ENCODE results near the gene ASS1. TPM values are rescaled to one million over a fixed set of nuclear protein-coding genes. Genes with fewer than 3 reads are reported as not detected.

Gene ASS1
- total RNA-seq, 1 donor = 195 TPM

DNA sequence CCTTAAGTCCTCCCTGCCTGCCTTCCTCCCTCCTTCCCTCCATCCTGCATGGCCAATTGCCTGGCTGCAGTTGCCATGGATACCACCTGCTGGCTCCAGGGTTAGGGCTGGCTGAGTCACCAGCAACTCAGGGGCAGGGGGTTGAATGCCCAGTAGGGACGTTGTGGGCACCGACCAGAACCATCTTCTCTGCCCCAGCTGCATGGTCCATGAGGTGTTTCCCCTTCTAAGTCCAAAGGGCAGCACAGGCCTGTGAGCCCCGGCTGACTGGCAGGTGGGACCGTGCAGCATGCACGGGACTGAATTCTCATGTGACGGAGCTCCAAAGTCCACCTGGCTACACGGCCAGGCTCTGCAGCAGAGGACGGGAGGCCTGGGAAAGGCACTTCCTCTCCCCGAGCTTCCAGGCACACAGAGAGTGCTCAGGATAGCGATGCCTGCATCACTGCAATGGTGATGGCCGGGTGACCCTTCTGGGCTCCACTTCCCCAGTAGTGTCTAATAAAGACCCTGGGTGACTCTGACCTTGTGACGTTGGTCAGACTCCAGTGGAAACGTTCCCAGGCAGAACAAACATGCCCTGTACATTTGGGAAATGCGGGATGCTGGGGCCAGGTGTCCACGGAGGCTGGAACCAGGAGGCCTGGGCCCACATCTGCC, 5.7 kb downstream of the ASS1 start:
- H3K9me3 ChIP-seq (ENCODE audit: low read depth, low read length) = no peaks in the 10 kb centered on the region
- no peaks in the 10 kb centered on the region for H3K27me3 ChIP-seq (ENCODE audit: insufficient read depth, low read length)
- H3K4me2 ChIP-seq (ENCODE audit: insufficient read depth, low read length) = no peak overlapping the region
- H4K20me1 ChIP-seq (ENCODE audit: insufficient read depth, low read length) = peaks cover 76% of the 10 kb centered on the region
- no peak overlapping the region for H3K27ac ChIP-seq (ENCODE audit: low read depth, low read length)
- H3K36me3 ChIP-seq (ENCODE audit: insufficient read depth, low read length) = peaks cover 7% of the 10 kb centered on the region
- no peak for DNase-seq (ENCODE audit: insufficient read length, low spot score, missing footprints)
- H3K4me1 ChIP-seq (ENCODE audit: insufficient read depth, low read length) = peaks cover 37% of the 10 kb centered on the region
- H2AFZ ChIP-seq (ENCODE audit: low read length) = no peak overlapping the region
- H3K4me3 ChIP-seq (ENCODE audit: insufficient read depth, low read length) = no peak overlapping the region
- peaks cover 16% of the 10 kb centered on the region for H3K79me2 ChIP-seq (ENCODE audit: insufficient read depth, low read length)
- TF ChIP-seq, protein P1, sequence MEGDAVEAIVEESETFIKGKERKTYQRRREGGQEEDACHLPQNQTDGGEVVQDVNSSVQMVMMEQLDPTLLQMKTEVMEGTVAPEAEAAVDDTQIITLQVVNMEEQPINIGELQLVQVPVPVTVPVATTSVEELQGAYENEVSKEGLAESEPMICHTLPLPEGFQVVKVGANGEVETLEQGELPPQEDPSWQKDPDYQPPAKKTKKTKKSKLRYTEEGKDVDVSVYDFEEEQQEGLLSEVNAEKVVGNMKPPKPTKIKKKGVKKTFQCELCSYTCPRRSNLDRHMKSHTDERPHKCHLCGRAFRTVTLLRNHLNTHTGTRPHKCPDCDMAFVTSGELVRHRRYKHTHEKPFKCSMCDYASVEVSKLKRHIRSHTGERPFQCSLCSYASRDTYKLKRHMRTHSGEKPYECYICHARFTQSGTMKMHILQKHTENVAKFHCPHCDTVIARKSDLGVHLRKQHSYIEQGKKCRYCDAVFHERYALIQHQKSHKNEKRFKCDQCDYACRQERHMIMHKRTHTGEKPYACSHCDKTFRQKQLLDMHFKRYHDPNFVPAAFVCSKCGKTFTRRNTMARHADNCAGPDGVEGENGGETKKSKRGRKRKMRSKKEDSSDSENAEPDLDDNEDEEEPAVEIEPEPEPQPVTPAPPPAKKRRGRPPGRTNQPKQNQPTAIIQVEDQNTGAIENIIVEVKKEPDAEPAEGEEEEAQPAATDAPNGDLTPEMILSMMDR (IDR thresholded peaks at IDR 0.05; ENCODE audit: extremely low read depth, low read depth, low read length) = no peak

DNA sequence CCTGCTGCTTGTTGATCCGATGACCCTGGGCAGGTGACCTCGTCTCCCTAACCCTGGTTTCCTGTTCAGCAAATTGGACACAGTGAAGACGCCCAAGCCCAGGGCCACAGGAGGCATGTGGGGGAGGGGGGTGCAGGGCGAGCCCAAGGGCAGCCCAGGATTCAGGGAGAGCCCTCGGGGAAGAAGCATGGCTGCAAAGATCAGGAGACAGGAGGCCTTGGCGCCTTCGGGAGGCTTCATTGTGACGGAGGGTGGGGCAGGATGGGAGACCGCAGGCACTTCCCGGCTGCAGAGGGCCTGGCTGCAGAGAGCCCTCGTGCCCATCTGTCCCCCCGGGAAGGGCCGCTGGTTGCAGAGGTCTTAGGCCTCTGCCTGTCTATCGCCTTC, 6.2 kb downstream of the ASS1 start:
- Histone ChIP-seq H3K36me3 (ENCODE audit: insufficient read depth, low read length) (peaks cover 7% of the 10 kb centered on the region), H3K4me2 (ENCODE audit: insufficient read depth, low read length) (no peak overlapping the region), H4K20me1 (ENCODE audit: insufficient read depth, low read length) (peaks cover 77% of the 10 kb centered on the region), H2AFZ (ENCODE audit: low read length) (no peak overlapping the region), H3K79me2 (ENCODE audit: insufficient read depth, low read length) (peaks cover 16% of the 10 kb centered on the region), H3K27ac (ENCODE audit: low read depth, low read length) (no peak overlapping the region), H3K27me3 (ENCODE audit: insufficient read depth, low read length) (no peaks in the 10 kb centered on the region), H3K9me3 (ENCODE audit: low read depth, low read length) (no peaks in the 10 kb centered on the region), H3K4me3 (ENCODE audit: insufficient read depth, low read length) (no peak overlapping the region), H3K4me1 (ENCODE audit: insufficient read depth, low read length) (peaks cover 32% of the 10 kb centered on the region)
- DNase-seq (ENCODE audit: insufficient read length, low spot score, missing footprints) = no peak
- TF ChIP-seq, protein P1 (IDR thresholded peaks at IDR 0.05; ENCODE audit: extremely low read depth, low read depth, low read length) = no peak

DNA sequence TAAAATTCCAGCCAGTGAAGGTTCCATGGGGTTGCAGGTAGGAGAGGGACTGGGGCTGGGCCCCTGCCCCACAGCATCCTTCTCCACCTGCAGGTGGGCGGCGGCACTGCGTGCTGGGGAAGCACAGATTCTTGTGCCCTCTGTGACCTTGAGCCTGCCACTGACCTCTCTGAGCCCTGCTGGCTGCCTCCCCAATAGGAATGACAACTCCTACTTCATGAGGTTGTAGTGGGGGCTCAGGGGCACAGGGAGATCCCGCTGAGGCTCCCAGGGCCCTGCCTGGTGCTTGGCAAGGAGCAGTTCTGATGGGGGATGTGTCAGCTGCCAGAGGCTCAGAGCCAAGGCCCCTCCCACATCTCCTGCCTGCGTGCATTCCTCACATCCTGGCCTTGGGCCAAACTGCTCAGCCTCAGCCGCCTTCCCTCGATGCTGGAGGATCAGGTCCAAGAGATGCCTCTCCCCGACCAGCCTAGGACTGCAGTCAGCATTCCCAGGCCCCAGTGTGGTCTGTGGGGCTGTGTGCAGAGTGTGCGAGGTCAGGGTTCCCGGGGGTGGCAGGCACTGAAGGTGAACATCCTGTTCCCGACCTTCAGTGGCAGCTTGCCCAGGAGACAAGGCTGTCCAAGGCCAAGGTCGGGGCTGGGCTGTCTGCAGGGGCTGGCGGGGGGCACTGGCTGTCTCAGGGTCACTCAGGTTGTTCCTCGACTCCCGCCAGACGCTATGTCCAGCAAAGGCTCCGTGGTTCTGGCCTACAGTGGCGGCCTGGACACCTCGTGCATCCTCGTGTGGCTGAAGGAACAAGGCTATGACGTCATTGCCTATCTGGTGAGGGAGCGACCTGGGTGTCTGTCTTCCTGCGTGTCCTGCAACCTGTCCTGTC, 7.0 kb downstream of the ASS1 start:
- Histone ChIP-seq H4K20me1 (ENCODE audit: insufficient read depth, low read length) (peaks cover 76% of the 10 kb centered on the region), H3K9me3 (ENCODE audit: low read depth, low read length) (no peaks in the 10 kb centered on the region), H3K27me3 (ENCODE audit: insufficient read depth, low read length) (no peaks in the 10 kb centered on the region), H3K36me3 (ENCODE audit: insufficient read depth, low read length) (peaks cover 7% of the 10 kb centered on the region), H3K4me3 (ENCODE audit: insufficient read depth, low read length) (no peak overlapping the region), H3K4me1 (ENCODE audit: insufficient read depth, low read length) (peaks cover 27% of the 10 kb centered on the region), H3K4me2 (ENCODE audit: insufficient read depth, low read length) (peak overlapping the region; percentile 34), H3K27ac (ENCODE audit: low read depth, low read length) (no peak overlapping the region), H2AFZ (ENCODE audit: low read length) (no peak overlapping the region), H3K79me2 (ENCODE audit: insufficient read depth, low read length) (peaks cover 16% of the 10 kb centered on the region)
- TF ChIP-seq, protein P1 (IDR thresholded peaks at IDR 0.05; ENCODE audit: extremely low read depth, low read depth, low read length) = peak; percentile 47
- DNase-seq (ENCODE audit: insufficient read length, low spot score, missing footprints) = peak; percentile 99

DNA sequence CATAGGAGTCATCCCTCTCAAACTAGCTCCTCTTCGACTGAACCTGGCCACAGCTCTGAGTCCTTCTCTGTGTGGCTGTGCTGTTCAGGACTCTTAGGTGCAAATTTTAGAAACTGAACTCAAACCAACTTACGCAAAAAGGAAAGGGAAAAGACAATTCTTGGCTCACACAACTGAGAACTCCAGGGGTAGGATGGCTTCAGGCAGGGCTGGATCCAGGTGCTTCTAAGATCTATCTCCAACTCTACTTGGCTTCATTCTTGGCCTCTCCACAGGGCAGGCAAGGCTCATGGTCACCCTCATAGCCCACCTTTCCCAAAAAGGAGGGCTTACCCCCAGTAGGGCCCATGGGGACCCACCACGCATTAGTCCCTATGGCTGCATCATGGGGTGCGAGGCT, 8.1 kb downstream of the ASS1 start:
- Histone ChIP-seq H3K27me3 (ENCODE audit: insufficient read depth, low read length) (no peaks in the 10 kb centered on the region), H4K20me1 (ENCODE audit: insufficient read depth, low read length) (peaks cover 68% of the 10 kb centered on the region), H3K9me3 (ENCODE audit: low read depth, low read length) (no peaks in the 10 kb centered on the region), H2AFZ (ENCODE audit: low read length) (no peak overlapping the region), H3K4me1 (ENCODE audit: insufficient read depth, low read length) (peaks cover 17% of the 10 kb centered on the region), H3K4me3 (ENCODE audit: insufficient read depth, low read length) (no peak overlapping the region), H3K79me2 (ENCODE audit: insufficient read depth, low read length) (peaks cover 8% of the 10 kb centered on the region), H3K27ac (ENCODE audit: low read depth, low read length) (no peak overlapping the region), H3K4me2 (ENCODE audit: insufficient read depth, low read length) (no peak overlapping the region), H3K36me3 (ENCODE audit: insufficient read depth, low read length) (peaks cover 7% of the 10 kb centered on the region)
- TF ChIP-seq, protein P1 (IDR thresholded peaks at IDR 0.05; ENCODE audit: extremely low read depth, low read depth, low read length) = no peak
- no peak for DNase-seq (ENCODE audit: insufficient read length, low spot score, missing footprints)

Measured in osteoblast (primary cell).